GM12865 (cell line): ENCODE measurements around the gene ICOSLG.
"Not testable (repeated sequence)": the region's sequence is repeated elsewhere in the genome, so short reads cannot be mapped to it uniquely, and the experiment has no call there.

Experiments
- DNase-seq: peaks from one replicate; pipeline ENCODE4 v3.0.0; 2010; ENCODE audit warnings: low read depth
- H3K4me3 ChIP-seq: 2 replicates; pipeline ENCODE4 v1.5.1; 2011; ENCODE audit warnings: mild to moderate bottlenecking, low read depth, low read length, control low read depth
- CTCF ChIP-seq: IDR thresholded peaks from 2 replicates; pipeline ENCODE4 v1.5.1; 2011; ENCODE audit warnings: low read length, control low read depth, low read depth, inconsistent platforms; ENCODE audit not compliant: insufficient read depth; ENCODE audit errors: missing control alignments

ICOSLG gene

GRCh38 chr21:44258056-44258725 lies 17.4 kb upstream of the ICOSLG start:
- TF ChIP-seq CTCF, result no peak
- no peak for DNase-seq
- H3K4me3 ChIP-seq, result no peak overlapping the region

- DNase-seq, result no peak
- no peak overlapping the region for H3K4me3 ChIP-seq
- no peak for TF ChIP-seq CTCF
Measured at GRCh38 chr21:44255511-44255981, 14.8 kb upstream of the ICOSLG start.

GRCh38 chr21:44253832-44254710 lies 13.3 kb upstream of the ICOSLG start:
- no peak for DNase-seq
- no peak overlapping the region for H3K4me3 ChIP-seq
- no peak for TF ChIP-seq CTCF

- not testable (repeated sequence) for H3K4me3 ChIP-seq, DNase-seq
Measured at GRCh38 chr21:44249204-44250037, 8.7 kb upstream of the ICOSLG start.

- not testable (repeated sequence) for DNase-seq, H3K4me3 ChIP-seq
Measured at GRCh38 chr21:44247904-44248303, 7.2 kb upstream of the ICOSLG start.

- not testable (repeated sequence) for H3K4me3 ChIP-seq, DNase-seq
Measured at GRCh38 chr21:44243980-44244379, 3.2 kb upstream of the ICOSLG start.

- not testable (repeated sequence) for DNase-seq, H3K4me3 ChIP-seq
Measured at GRCh38 chr21:44241281-44241680, 538 bp upstream of the ICOSLG start.

GRCh38 chr21:44240353-44240752 lies 390 bp downstream of the ICOSLG start:
- not testable (repeated sequence) for DNase-seq

GRCh38 chr21:44229561-44229960 lies 11.2 kb downstream of the ICOSLG start:
- not testable (repeated sequence) for H3K4me3 ChIP-seq, DNase-seq

More at GRCh38 chr21:44240353-44240752, 390 bp downstream of the ICOSLG start:
- H3K4me3 ChIP-seq, result not testable (repeated sequence)

- not testable (repeated sequence) for H3K4me3 ChIP-seq, DNase-seq
Measured at GRCh38 chr21:44228109-44228508, 12.6 kb downstream of the ICOSLG start.

GRCh38 chr21:44227614-44228013 lies 13.1 kb downstream of the ICOSLG start:
- not testable (repeated sequence) for DNase-seq, H3K4me3 ChIP-seq

GRCh38 chr21:44225605-44226004 lies 15.1 kb downstream of the ICOSLG start:
- DNase-seq, H3K4me3 ChIP-seq: not testable (repeated sequence)

GRCh38 chr21:44223334-44223733 lies 17.4 kb downstream of the ICOSLG start:
- not testable (repeated sequence) for H3K4me3 ChIP-seq, DNase-seq

- H3K4me3 ChIP-seq, DNase-seq: not testable (repeated sequence)
Measured at GRCh38 chr21:44220674-44221073, 20.1 kb downstream of the ICOSLG start.

- H3K4me3 ChIP-seq, DNase-seq: not testable (repeated sequence)
Measured at GRCh38 chr21:44218461-44218860, 22.3 kb downstream of the ICOSLG start.
